ENCODE data around the gene PLA2G4E. TPM values are rescaled to one million over a fixed set of nuclear protein-coding genes. Genes with fewer than 3 reads are reported as not detected.
A peak's percentile ranks its signal among the peaks of the same experiment; 100 is the strongest.

PLA2G4E gene
- total and polyA plus RNA-seq, 2 of the 13 experiments (the other 11 are each of a cell fraction or from before 2014, with no cell fraction given): not detected

DNA sequence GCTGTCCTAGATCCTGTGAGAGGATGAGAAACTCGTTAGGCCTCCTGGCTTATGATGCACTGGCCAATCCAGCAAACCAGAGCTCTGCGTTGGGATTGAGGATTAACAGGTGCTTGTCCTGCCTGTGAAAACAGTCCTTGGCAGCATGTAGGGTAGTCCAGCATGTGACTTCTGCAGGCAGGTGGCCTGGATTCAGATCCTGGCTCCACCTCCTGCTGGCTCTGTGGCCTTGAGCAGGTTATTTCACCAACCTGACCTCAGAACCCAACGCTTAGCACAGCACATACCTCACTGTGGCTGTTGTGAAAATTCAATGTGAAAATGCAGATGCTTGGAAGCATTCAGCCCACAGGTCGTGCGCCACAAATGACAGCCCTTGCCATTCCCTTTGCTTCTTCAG is 40.0 kb upstream of the PLA2G4E start (continued):
- TF ChIP-seq, protein P1, sequence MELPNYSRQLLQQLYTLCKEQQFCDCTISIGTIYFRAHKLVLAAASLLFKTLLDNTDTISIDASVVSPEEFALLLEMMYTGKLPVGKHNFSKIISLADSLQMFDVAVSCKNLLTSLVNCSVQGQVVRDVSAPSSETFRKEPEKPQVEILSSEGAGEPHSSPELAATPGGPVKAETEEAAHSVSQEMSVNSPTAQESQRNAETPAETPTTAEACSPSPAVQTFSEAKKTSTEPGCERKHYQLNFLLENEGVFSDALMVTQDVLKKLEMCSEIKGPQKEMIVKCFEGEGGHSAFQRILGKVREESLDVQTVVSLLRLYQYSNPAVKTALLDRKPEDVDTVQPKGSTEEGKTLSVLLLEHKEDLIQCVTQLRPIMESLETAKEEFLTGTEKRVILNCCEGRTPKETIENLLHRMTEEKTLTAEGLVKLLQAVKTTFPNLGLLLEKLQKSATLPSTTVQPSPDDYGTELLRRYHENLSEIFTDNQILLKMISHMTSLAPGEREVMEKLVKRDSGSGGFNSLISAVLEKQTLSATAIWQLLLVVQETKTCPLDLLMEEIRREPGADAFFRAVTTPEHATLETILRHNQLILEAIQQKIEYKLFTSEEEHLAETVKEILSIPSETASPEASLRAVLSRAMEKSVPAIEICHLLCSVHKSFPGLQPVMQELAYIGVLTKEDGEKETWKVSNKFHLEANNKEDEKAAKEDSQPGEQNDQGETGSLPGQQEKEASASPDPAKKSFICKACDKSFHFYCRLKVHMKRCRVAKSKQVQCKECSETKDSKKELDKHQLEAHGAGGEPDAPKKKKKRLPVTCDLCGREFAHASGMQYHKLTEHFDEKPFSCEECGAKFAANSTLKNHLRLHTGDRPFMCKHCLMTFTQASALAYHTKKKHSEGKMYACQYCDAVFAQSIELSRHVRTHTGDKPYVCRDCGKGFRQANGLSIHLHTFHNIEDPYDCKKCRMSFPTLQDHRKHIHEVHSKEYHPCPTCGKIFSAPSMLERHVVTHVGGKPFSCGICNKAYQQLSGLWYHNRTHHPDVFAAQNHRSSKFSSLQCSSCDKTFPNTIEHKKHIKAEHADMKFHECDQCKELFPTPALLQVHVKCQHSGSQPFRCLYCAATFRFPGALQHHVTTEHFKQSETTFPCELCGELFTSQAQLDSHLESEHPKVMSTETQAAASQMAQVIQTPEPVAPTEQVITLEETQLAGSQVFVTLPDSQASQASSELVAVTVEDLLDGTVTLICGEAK (IDR thresholded peaks at IDR 0.05): no peak
- TF ChIP-seq, protein P1 (CRISPR knock-in tag; IDR thresholded peaks at IDR 0.05): no peak
- TF ChIP-seq MAZ (IDR thresholded peaks at IDR 0.05; ENCODE audit: borderline replicate concordance, low read depth, low read length) (no peak), MAZ (CRISPR knock-in tag; IDR thresholded peaks at IDR 0.05; ENCODE audit: low read depth) (no peak), SALL1 (CRISPR knock-in tag; IDR thresholded peaks at IDR 0.05) (peak; percentile 44; the same call in 1 of the 2 replicates), ZNF160 (CRISPR knock-in tag; IDR thresholded peaks at IDR 0.05) (no peak), NR2F6 (IDR thresholded peaks at IDR 0.05) (no peak), NR2F6 (CRISPR knock-in tag; IDR thresholded peaks at IDR 0.05) (0 out of 2 replicates have a peak, but pooled peaks have one; percentile 32), ZNF12 (CRISPR knock-in tag; IDR thresholded peaks at IDR 0.05) (0 out of 2 replicates have a peak, but pooled peaks have one; percentile 37), IKZF4 (CRISPR knock-in tag; IDR thresholded peaks at IDR 0.05; ENCODE audit: borderline replicate concordance, low read depth, not compliant biosample characterization) (no peak), RFX1 (IDR thresholded peaks at IDR 0.05) (no peak), ZFY (CRISPR knock-in tag; IDR thresholded peaks at IDR 0.05) (no peak), HOXA5 (CRISPR knock-in tag; IDR thresholded peaks at IDR 0.05) (no peak), GFI1 (CRISPR knock-in tag; IDR thresholded peaks at IDR 0.05; ENCODE audit: borderline replicate concordance) (no peak), SAP130 (CRISPR knock-in tag; IDR thresholded peaks at IDR 0.05; ENCODE audit: low read depth) (peak; percentile 39), HNF4A (CRISPR knock-in tag; IDR thresholded peaks at IDR 0.05) (0 out of 2 replicates have a peak, but pooled peaks have one; percentile 8), ZNF879 (CRISPR knock-in tag; IDR thresholded peaks at IDR 0.05) (no peak), ZSCAN12 (CRISPR knock-in tag; IDR thresholded peaks at IDR 0.05) (no peak)
- TF ChIP-seq, protein P2, sequence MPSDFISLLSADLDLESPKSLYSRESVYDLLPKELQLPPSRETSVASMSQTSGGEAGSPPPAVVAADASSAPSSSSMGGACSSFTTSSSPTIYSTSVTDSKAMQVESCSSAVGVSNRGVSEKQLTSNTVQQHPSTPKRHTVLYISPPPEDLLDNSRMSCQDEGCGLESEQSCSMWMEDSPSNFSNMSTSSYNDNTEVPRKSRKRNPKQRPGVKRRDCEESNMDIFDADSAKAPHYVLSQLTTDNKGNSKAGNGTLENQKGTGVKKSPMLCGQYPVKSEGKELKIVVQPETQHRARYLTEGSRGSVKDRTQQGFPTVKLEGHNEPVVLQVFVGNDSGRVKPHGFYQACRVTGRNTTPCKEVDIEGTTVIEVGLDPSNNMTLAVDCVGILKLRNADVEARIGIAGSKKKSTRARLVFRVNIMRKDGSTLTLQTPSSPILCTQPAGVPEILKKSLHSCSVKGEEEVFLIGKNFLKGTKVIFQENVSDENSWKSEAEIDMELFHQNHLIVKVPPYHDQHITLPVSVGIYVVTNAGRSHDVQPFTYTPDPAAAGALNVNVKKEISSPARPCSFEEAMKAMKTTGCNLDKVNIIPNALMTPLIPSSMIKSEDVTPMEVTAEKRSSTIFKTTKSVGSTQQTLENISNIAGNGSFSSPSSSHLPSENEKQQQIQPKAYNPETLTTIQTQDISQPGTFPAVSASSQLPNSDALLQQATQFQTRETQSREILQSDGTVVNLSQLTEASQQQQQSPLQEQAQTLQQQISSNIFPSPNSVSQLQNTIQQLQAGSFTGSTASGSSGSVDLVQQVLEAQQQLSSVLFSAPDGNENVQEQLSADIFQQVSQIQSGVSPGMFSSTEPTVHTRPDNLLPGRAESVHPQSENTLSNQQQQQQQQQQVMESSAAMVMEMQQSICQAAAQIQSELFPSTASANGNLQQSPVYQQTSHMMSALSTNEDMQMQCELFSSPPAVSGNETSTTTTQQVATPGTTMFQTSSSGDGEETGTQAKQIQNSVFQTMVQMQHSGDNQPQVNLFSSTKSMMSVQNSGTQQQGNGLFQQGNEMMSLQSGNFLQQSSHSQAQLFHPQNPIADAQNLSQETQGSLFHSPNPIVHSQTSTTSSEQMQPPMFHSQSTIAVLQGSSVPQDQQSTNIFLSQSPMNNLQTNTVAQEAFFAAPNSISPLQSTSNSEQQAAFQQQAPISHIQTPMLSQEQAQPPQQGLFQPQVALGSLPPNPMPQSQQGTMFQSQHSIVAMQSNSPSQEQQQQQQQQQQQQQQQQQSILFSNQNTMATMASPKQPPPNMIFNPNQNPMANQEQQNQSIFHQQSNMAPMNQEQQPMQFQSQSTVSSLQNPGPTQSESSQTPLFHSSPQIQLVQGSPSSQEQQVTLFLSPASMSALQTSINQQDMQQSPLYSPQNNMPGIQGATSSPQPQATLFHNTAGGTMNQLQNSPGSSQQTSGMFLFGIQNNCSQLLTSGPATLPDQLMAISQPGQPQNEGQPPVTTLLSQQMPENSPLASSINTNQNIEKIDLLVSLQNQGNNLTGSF (CRISPR knock-in tag; IDR thresholded peaks at IDR 0.05): no peak

All from HepG2 (cell line).